Renal cortical epithelial cell (primary cell): ENCODE measurements around the gene CNTNAP2. TPM values are rescaled to one million over a fixed set of nuclear protein-coding genes. Genes with fewer than 3 reads are reported as not detected.
"Not testable (repeated sequence)": the region's sequence is repeated elsewhere in the genome, so short reads cannot be mapped to it uniquely, and the experiment has no call there.

Experiments
- DNase-seq: peaks from one replicate; pipeline ENCODE4 v3.0.0-alpha.2; 2011; ENCODE audit warnings: low read depth
- total RNA-seq: library from RNA; depleted of rRNA; stranded (reverse); fragments of >200 nt; gene quantifications from 2 replicates; pipeline ENCODE4 v1.2.3, GENCODE V29; 2014

The CNTNAP2 gene
- total RNA-seq, 1 donor from 2014 or later, result 0.25 TPM

- not testable (repeated sequence) for DNase-seq
Observed at GRCh38 chr7:147737559-147738214, 1621.1 kb downstream of the CNTNAP2 start.

GRCh38 chr7:147742301-147742700 is 1625.7 kb downstream of the CNTNAP2 start:
- no peak for DNase-seq

- no peak for DNase-seq
Observed at GRCh38 chr7:147756300-147756699, 1639.7 kb downstream of the CNTNAP2 start.

- DNase-seq, result no peak
Observed at GRCh38 chr7:147759327-147759943, 1642.8 kb downstream of the CNTNAP2 start.

- DNase-seq, result no peak
Observed at GRCh38 chr7:147765301-147765700, 1648.7 kb downstream of the CNTNAP2 start.

DNA sequence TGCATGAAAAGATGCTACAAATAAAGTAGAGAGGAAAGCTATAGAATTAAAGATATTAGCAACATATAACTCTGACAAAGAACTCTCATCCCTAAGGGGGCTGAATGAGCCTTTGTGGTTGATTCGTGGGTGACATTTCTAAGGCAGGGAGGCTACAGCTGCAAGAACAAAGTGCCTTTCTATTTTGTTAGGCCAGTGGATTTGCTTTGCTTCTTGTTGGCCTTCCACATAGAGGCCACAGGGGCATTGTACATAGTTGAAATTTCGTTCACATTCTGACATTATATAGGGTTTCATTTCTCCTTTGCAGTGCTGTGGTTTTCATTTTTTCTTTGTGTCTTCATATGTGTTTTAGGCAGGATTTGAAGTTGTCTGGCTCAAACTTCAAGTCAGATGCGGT is 1654.7 kb downstream of the CNTNAP2 start:
- DNase-seq, result no peak

GRCh38 chr7:147774461-147774860 is 1657.9 kb downstream of the CNTNAP2 start:
- DNase-seq, result no peak

DNA sequence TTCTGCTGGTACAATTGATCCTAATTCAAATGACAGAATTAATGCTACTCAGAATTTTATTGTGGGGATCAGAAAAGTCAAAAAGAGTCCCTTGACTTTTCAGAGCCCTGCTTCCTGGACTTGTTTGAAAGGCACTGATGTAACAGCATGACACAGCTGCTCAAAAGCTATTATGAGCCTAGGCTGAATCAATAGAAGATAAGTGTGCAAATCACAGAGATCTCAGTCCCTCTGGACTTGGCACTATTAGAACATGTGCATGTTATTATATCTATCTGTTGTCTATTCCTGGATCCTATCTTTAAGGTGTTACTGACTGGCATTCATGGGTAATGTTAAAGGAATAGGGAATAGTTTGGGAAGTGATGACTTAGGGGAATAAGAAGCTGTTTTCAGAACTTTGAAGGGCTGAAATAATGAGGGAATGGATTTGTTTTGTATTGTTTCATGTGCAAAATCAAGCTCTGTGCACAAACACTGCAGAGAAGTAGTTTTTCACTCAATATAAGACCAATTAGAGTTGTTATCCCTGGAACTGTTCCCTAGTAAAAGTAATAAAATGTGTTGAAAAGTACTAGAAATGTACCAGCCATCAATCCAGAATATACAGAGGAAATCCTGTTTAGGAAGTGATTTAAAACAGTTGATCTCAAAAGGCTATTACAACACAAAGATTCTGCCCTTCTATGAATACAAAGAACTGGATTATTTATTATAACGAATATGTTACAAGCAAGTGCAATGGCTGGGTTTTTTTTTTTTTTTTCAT is 1659.1 kb downstream of the CNTNAP2 start:
- no peak for DNase-seq

DNA sequence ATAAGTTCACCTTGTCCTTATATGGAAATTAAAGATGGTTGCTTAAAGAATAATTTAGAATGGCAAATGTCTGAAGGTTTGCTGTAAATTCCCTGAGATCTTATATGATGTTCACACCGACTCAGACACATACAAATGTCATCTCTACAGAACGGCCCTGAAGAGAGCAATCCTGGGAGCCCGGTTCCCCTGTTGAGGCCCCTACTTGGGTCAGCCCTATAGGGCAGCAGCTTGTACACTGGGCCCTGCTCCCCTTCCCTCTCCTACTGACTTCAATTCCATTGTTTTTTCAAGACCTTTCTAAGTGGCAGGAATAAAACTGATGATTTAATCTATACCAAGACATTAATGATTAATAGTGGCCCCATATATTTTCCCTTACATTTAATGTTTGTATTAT is 1660.7 kb downstream of the CNTNAP2 start:
- no peak for DNase-seq

GRCh38 chr7:147779949-147780348 is 1663.3 kb downstream of the CNTNAP2 start:
- DNase-seq, result no peak

GRCh38 chr7:147796581-147796980 is 1680.0 kb downstream of the CNTNAP2 start:
- DNase-seq, result no peak

DNA sequence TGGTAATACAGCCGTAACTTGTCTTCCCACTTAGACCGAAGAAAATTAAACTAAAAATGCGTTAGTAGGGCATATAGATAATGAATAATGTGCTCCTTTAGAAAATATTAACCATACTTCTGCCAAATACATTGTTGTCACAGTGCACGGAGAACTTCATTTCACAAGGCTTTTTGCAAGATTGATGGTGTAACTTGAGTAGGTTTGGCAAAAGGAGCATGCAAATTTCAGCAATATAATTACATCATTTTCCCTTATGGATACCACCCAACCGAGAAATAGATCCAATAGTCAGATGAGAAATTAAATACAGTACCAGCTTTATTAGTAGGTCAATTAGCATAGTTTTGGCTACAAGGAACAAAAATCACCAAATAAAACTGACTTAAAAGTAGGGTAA is 1681.4 kb downstream of the CNTNAP2 start:
- no peak for DNase-seq

GRCh38 chr7:147801762-147802161 is 1685.2 kb downstream of the CNTNAP2 start:
- not testable (repeated sequence) for DNase-seq

- no peak for DNase-seq
Observed at GRCh38 chr7:147803151-147803550, 1686.5 kb downstream of the CNTNAP2 start.

DNA sequence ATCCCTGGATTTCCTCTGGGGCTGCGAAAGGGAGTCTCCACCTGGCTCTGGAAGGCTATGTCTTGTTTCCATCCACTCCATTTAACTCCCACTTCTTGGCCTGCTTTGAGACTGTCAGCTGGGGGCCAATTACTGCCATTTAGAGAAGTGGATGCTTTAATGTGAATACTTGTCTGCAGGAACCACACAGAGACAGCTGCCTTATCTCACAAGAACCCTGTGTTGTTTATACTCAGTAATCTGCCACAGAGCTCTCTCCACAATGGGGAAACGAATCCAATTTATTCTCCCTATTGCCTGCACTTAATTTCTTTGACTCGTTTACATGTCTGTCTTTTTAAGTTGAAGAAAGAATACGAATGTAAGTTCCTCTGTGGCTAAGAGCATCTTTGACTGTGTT is 1687.0 kb downstream of the CNTNAP2 start:
- DNase-seq, result no peak

GRCh38 chr7:147804032-147804431 is 1687.4 kb downstream of the CNTNAP2 start:
- no peak for DNase-seq

DNA sequence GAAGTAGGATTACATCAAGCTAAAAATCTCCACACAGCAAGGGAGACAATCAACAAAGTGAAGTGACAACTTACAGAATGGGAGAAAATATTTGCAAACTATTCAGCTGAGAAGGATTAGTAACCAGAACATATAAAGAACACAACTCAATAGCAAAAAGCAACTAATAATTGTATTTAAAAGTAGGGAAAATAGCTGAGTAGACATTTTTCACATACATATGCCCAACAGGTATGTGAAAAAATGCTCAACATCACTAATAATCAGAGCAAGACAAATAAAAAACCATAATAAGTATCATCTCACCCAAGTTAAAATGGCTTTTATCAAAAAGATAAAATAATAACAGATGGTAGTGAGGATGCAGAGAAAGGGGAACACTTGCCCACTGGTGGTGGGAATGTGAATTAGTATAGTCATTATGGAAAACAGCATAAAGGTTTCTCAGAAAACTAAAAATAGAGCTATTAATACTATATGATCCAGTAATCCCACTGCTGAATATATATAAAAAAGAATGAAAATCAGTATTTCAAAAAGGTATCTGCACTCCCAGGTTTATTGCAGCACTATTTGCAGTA is 1689.5 kb downstream of the CNTNAP2 start:
- DNase-seq, result no peak

- DNase-seq, result no peak
Observed at GRCh38 chr7:147809786-147810185, 1693.2 kb downstream of the CNTNAP2 start.

GRCh38 chr7:147810269-147810668 is 1693.7 kb downstream of the CNTNAP2 start:
- no peak for DNase-seq

- no peak for DNase-seq
Observed at GRCh38 chr7:147811923-147812322, 1695.3 kb downstream of the CNTNAP2 start.

DNA sequence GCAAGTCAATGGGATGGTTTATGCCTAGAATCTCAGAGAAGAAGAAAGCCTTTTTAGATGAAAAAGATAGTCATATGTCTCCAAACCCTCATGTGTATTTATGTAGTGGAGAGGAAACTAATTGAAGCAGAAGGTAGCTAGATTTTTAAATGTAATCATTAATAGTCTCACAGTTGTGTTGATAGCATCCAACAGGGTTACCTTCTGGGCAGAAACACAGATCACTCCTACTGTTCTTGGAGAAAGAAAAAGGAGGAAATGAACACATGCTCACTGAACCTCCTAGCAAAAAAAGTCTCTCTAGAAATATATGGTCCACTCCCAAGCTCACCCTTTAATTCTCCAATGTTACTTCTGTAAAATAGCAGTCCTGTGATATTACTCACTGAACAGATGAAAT is 1696.7 kb downstream of the CNTNAP2 start:
- no peak for DNase-seq

DNA sequence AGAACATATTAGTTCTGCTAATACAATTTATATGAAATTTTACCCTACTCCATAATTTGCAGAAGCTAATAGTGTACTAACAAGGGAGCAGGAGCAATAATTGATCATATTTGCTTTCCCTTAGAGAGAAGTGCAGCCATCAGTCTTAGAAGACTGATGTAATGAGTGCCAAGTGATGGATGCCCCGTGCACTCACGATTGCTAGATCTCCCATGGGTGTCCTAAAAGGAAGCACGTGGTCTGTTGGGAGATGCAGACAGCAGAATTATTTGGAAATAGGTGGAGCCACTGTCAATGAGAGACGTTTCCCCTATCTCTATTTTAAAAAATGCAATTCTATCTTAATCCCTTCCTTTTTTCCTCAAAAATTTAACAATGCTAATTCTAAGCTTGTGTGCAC is 1701.7 kb downstream of the CNTNAP2 start:
- DNase-seq, result no peak

DNA sequence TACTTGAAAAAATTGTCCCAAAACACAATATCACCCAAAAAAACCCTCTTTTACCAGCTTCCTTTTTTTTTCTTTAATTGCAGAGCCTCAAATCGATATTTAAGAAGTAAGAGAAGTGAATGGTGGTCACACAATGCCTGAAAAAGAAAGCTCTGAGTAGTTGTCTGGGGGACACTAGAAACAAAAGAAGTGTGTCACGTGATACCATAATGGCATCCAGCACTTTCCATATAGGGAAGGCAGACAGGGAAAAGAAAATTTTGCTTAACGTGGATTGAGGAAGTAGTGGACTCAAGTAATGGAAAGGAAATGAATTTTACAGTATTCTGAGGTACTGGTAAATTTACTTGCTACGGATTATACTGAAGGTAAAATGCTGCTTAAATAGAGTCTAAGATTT is 1708.1 kb downstream of the CNTNAP2 start:
- DNase-seq, result no peak
